ENCODE data around the gene ZNF525.

ZNF525 gene

DNA sequence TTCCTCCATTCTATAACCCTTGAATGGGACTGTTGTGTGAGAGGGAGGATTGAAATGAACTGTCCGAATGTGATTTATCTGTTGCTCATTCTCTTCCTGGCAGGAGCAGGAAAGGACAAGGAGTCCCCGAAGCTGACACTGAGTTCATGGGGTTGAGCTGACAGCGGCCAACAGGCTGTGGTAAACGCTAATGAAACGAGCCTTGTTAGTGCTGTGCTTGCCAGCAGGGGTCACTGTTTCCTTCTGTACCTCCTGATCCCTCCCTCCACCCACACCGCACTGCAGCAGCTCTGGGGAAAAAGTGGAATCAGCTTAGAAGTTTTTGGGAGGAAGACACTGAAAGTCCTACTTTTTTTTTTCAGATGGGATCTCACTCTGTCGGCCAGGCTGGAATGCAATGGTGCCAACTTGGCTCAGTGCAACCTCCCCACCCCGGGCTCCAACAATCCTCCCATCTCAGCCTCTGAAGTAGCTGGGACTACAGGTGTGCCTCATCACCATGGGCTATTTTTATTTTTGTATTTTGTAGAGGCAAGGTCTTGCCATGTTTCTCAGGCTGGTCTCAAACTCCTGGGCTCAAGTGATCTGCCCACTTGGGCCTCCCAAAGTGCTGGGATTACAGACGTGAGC is 59.6 kb downstream of the ZNF525 start:
- DNase-seq (ENCODE audit: insufficient read length, low spot score) (peak; percentile 30), FAIRE-seq (peak; percentile 84)
- TF ChIP-seq SPI1 (IDR thresholded peaks at IDR 0.05; ENCODE audit: low read depth, low read length): no peak
- TF ChIP-seq POU2F2 (IDR thresholded peaks at IDR 0.05; ENCODE audit: low read depth, low read length): no peak
- TF ChIP-seq POLR2AphosphoS5 (IDR thresholded peaks at IDR 0.05; ENCODE audit: low read depth, low read length): no peak
- TF ChIP-seq POLR2A (IDR thresholded peaks at IDR 0.05; ENCODE audit: low read depth, low read length): no peak
- no peak for TF ChIP-seq PAX5 (IDR thresholded peaks at IDR 0.05; ENCODE audit: insufficient read depth, low read length, severe bottlenecking)
- TF ChIP-seq TAF1 (IDR thresholded peaks at IDR 0.05; ENCODE audit: low read depth, low read length): no peak

DNA sequence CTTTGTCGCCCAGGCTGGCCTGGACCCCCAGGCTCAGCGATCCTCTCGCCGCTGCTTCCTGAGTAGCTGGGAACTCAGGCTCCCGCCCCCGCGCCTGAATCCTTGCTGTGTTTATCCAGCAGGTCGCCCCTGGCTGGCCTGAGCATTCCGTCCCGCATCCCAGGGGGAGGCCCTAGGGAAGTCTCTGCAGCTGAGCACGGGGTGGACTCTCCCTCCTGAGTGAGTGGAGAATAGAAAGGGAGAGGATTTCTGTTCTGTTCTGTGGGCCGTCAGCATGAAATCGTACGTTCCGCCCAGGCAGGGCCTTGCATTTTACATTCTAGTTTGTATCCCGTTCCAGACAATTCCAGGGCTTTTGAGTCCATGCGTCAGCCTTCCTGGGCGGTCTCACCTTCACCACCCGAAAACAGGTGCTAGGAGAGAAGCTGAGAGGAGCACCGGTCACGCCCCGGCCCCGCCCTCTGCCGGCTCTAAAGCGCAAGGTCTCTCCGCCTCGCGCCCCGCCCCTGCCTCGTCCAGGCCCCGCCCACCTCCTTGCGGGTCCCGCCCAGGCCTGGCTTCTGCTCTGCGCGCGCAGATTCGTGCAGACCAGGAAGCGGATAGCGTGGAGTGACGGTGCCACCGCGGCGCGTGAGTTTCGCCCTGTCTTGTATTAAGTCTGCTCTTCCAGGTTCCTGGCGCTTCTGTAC is 66.0 kb downstream of the ZNF525 start, which contains the start of gene ZNF761:
TSS of gene ZNF761 (plus strand) at position 586 of the 689 bp plus-strand sequence. CDS start 15,285 bp downstream, outside the sequence.
- peak; percentile 96 for FAIRE-seq
- TF ChIP-seq POLR2A (IDR thresholded peaks at IDR 0.05; ENCODE audit: low read depth, low read length) (peak; percentile 87), POU2F2 (IDR thresholded peaks at IDR 0.05; ENCODE audit: low read depth, low read length) (no peak), POLR2AphosphoS5 (IDR thresholded peaks at IDR 0.05; ENCODE audit: low read depth, low read length) (peak; percentile 83), TAF1 (IDR thresholded peaks at IDR 0.05; ENCODE audit: low read depth, low read length) (0 out of 2 replicates have a peak, but pooled peaks have one; percentile 48)

DNA sequence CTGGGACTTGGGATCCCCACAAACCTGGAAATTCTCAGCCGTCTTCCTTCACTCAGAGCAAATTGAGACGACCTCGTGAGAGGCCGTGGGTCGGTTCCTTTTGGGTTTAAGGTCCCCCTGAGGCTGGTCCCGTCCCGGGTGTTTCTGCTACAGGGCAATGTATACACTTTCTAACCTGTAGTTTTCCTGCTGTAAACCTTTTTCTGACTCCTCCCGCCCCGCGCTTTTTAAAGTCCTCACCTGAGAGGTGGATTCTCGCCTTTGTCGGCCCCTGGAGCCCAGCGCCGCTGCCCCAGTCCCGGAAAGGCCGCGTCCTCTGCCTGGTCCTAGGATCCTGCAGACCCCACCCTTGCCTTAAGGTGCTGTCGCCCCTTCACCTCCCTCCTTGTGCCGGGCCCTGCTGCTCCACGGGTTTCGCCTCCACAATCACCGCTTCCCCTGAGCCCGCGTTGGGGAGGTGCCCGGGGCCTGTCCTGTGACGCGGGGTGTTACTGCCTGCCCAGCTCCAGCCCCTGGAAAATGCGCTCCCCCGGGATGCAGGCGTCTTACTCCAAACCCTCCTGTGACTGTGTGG is 66.7 kb downstream of the ZNF525 start:
- FAIRE-seq: peak; percentile 28
- no peak for TF ChIP-seq POU2F2 (IDR thresholded peaks at IDR 0.05; ENCODE audit: low read depth, low read length)
- TF ChIP-seq POLR2AphosphoS5 (IDR thresholded peaks at IDR 0.05; ENCODE audit: low read depth, low read length): no peak
- no peak for TF ChIP-seq POLR2A (IDR thresholded peaks at IDR 0.05; ENCODE audit: low read depth, low read length)
- no peak for TF ChIP-seq TAF1 (IDR thresholded peaks at IDR 0.05; ENCODE audit: low read depth, low read length)
- TF ChIP-seq SPI1 (IDR thresholded peaks at IDR 0.05; ENCODE audit: low read depth, low read length): no peak
- no peak for TF ChIP-seq PAX5 (IDR thresholded peaks at IDR 0.05; ENCODE audit: insufficient read depth, low read length, severe bottlenecking)

More for the DNA sequence above, 66.0 kb downstream of the ZNF525 start, which contains the start of gene ZNF761:
- peak; percentile 72 for DNase-seq (ENCODE audit: insufficient read length, low spot score)

More for the DNA sequence above, 66.7 kb downstream of the ZNF525 start:
- DNase-seq (ENCODE audit: insufficient read length, low spot score): no peak

All from GM12891 (cell line).